Measurements from ENCODE around the gene DBNDD2. TPM values are rescaled to one million over a fixed set of nuclear protein-coding genes. Genes with fewer than 3 reads are reported as not detected.
A peak's percentile ranks its signal among the peaks of the same experiment; 100 is the strongest.

The DBNDD2 gene
- total and polyA plus RNA-seq, 4 donors = 11.7 to 75.4 (median 57.8) TPM

DNA sequence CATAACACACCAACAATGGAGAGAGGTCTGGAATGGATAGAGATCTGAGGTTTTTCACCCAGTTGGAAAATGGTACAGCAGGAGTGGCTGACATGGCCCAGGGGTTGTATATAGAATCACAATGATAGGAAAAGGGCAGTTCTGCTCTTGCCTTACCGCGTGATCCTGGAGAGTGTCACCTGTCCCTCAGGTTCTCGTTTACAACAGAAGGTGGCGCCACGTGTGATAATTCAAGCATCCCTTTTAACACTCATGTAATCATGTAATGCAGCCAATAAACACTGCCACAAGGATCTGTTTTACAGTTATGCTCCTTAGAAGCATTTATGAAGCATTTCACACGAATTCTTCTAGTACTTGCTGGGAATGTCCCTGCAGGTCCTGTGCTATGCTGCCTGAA is 48.5 kb downstream of the DBNDD2 start:
- WGBS, 2 donors = 22 to 25% methylated on average over 6 of the region's 6 CpGs
- H3K27ac ChIP-seq (ENCODE audit: low read depth in 1 of 2, low read length in 1 of 2) = no peak overlapping the region
- no peaks in the 10 kb centered on the region for H3K27me3 ChIP-seq (ENCODE audit: control insufficient read depth in 3 of 3, insufficient read depth in 3 of 3, low read length in 2 of 3)
- ATAC-seq (ENCODE audit: insufficient read depth, low FRiP score) (no peak), DNase-seq (peak in 2 of 3 donors; percentile 18 to 19)
- no peaks in the 10 kb centered on the region for H3K9me3 ChIP-seq (ENCODE audit: control insufficient read depth in 4 of 4, insufficient read depth in 3 of 4, low read length in 3 of 4)
- TF ChIP-seq, protein P1, sequence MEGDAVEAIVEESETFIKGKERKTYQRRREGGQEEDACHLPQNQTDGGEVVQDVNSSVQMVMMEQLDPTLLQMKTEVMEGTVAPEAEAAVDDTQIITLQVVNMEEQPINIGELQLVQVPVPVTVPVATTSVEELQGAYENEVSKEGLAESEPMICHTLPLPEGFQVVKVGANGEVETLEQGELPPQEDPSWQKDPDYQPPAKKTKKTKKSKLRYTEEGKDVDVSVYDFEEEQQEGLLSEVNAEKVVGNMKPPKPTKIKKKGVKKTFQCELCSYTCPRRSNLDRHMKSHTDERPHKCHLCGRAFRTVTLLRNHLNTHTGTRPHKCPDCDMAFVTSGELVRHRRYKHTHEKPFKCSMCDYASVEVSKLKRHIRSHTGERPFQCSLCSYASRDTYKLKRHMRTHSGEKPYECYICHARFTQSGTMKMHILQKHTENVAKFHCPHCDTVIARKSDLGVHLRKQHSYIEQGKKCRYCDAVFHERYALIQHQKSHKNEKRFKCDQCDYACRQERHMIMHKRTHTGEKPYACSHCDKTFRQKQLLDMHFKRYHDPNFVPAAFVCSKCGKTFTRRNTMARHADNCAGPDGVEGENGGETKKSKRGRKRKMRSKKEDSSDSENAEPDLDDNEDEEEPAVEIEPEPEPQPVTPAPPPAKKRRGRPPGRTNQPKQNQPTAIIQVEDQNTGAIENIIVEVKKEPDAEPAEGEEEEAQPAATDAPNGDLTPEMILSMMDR (IDR thresholded peaks at IDR 0.05; ENCODE audit: control extremely low read depth, extremely low read depth) = no peak
- H3K4me3 ChIP-seq = no peak overlapping the region
- H3K4me1 ChIP-seq (ENCODE audit: control insufficient read depth in 5 of 5, insufficient read depth in 5 of 5, low read length in 5 of 5) = no peaks in the 10 kb centered on the region
- H3K9ac ChIP-seq (ENCODE audit: insufficient read depth in 1 of 2, low read length in 2 of 2) = no peak overlapping the region
- no peaks in the 10 kb centered on the region for H3K36me3 ChIP-seq (ENCODE audit: control insufficient read depth in 4 of 4, insufficient read depth in 4 of 4, low read length in 4 of 4)

DNA sequence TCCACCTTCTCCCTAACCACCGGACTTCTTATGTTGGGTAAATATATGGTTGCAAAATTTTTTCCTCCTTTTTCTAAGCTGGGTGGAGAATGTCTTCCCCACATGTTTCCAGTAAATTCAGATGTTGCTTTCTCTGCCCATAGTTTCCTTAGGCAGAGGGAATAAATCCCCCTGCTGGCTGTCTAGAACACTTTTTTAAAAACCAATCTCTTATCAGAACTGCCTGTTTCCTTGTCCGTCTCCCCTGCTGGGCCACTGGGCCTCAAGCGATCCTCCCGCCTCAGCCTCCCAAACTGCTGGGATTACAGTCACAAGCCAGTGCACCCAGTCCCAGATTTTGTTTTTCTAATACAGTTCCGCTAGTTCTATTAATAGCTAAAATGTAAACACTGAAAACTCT is 51.5 kb downstream of the DBNDD2 start:
- DNase-seq (no peak), ATAC-seq (ENCODE audit: insufficient read depth, low FRiP score) (no peak)
- TF ChIP-seq, protein P1 (IDR thresholded peaks at IDR 0.05; ENCODE audit: control extremely low read depth, extremely low read depth) = no peak
- no peaks in the 10 kb centered on the region for H3K4me1 ChIP-seq (ENCODE audit: control insufficient read depth in 5 of 5, insufficient read depth in 5 of 5, low read length in 5 of 5)
- H3K9me3 ChIP-seq (ENCODE audit: control insufficient read depth in 4 of 4, insufficient read depth in 3 of 4, low read length in 3 of 4) = no peaks in the 10 kb centered on the region
- H3K27ac ChIP-seq (ENCODE audit: low read depth in 1 of 2, low read length in 1 of 2) = no peak overlapping the region
- H3K9ac ChIP-seq (ENCODE audit: insufficient read depth in 1 of 2, low read length in 2 of 2) = no peak overlapping the region
- WGBS, 2 donors = 63 to 68% methylated on average over 5 of the region's 5 CpGs
- H3K36me3 ChIP-seq (ENCODE audit: control insufficient read depth in 4 of 4, insufficient read depth in 4 of 4, low read length in 4 of 4) = no peaks in the 10 kb centered on the region
- H3K27me3 ChIP-seq (ENCODE audit: control insufficient read depth in 3 of 3, insufficient read depth in 3 of 3, low read length in 2 of 3) = peaks cover 0 to 5% (median 2%) of the 10 kb centered on the region in 3 donors
- H3K4me3 ChIP-seq = no peak overlapping the region

Small RNA genes lying within 50 kb of the gene (small RNA-seq; reads per million reads assigned to genes)
- not detected for gene MIR6812 (ENCODE audit: low replicate concordance)

Other genes with a start within 250 kb of the DBNDD2 start
- gene PI3, start 233.4 kb upstream of the DBNDD2 start, total RNA-seq = 10 to 100 TPM; 44.9 to 90.4 TPM
- gene PI3, start 233.4 kb upstream of the DBNDD2 start, polyA plus RNA-seq = 100 to 1,000 TPM in 1 of 2 donors, 10 to 100 TPM in 1; 28.0 to 416 TPM
- gene SEMG1, start 201.3 kb upstream of the DBNDD2 start, total RNA-seq = under 1 TPM in 1 of 2 donors, not detected in 1; 0.14 TPM
- not detected for gene SEMG1, start 201.3 kb upstream of the DBNDD2 start, polyA plus RNA-seq
- gene SEMG2, start 186.9 kb upstream of the DBNDD2 start, total RNA-seq = not detected
- not detected for gene SEMG2, start 186.9 kb upstream of the DBNDD2 start, polyA plus RNA-seq
- gene SLPI, start 153.7 kb upstream of the DBNDD2 start, total RNA-seq = 1,000 to 10,000 TPM in 1 of 2 donors, 100 to 1,000 TPM in 1; 451 to 1,312 TPM
- gene SLPI, start 153.7 kb upstream of the DBNDD2 start, polyA plus RNA-seq = 1,000 to 10,000 TPM; 2,300 to 8,409 TPM
- under 1 TPM in 1 of 2 donors, not detected in 1; 0.12 TPM for gene RBPJL, start 101.4 kb upstream of the DBNDD2 start, total RNA-seq
- not detected for gene RBPJL, start 101.4 kb upstream of the DBNDD2 start, polyA plus RNA-seq
- under 1 TPM; 0.46 to 0.49 TPM for gene MATN4, start 100.0 kb upstream of the DBNDD2 start, total RNA-seq
- gene MATN4, start 100.0 kb upstream of the DBNDD2 start, polyA plus RNA-seq = under 1 TPM; 0.14 to 0.24 TPM
- gene SDC4, start 59.9 kb upstream of the DBNDD2 start, total RNA-seq = 100 to 1,000 TPM; 250 to 313 TPM
- 100 to 1,000 TPM; 239 to 258 TPM for gene SDC4, start 59.9 kb upstream of the DBNDD2 start, polyA plus RNA-seq
- 10 to 100 TPM; 21.3 to 45.5 TPM for gene SYS1, start 45.1 kb upstream of the DBNDD2 start, total RNA-seq
- gene SYS1, start 45.1 kb upstream of the DBNDD2 start, polyA plus RNA-seq = 10 to 100 TPM; 24.9 to 57.5 TPM
- not detected for gene TP53TG5, start 30.0 kb upstream of the DBNDD2 start, total RNA-seq
- under 1 TPM; 0.03 to 0.28 TPM for gene TP53TG5, start 30.0 kb upstream of the DBNDD2 start, polyA plus RNA-seq
- 100 to 1,000 TPM in 1 of 2 donors, 10 to 100 TPM in 1; 33.6 to 107 TPM for gene PIGT, start 7.9 kb downstream of the DBNDD2 start, total RNA-seq
- gene PIGT, start 7.9 kb downstream of the DBNDD2 start, polyA plus RNA-seq = 10 to 100 TPM; 71.6 to 73.0 TPM
- 100 to 1,000 TPM in 1 of 2 donors, 10 to 100 TPM in 1; 62.8 to 499 TPM for gene WFDC2, start 61.5 kb downstream of the DBNDD2 start, total RNA-seq
- gene WFDC2, start 61.5 kb downstream of the DBNDD2 start, polyA plus RNA-seq = 1,000 to 10,000 TPM in 1 of 2 donors, 100 to 1,000 TPM in 1; 547 to 1,020 TPM
- gene SPINT3, start 107.3 kb downstream of the DBNDD2 start, total RNA-seq = not detected
- under 1 TPM in 1 of 2 donors, not detected in 1; 0.18 TPM for gene SPINT3, start 107.3 kb downstream of the DBNDD2 start, polyA plus RNA-seq
- gene WFDC6, start 131.2 kb downstream of the DBNDD2 start, total RNA-seq = 1 to 10 TPM in 1 of 2 donors, not detected in 1; 2.3 TPM
- gene WFDC6, start 131.2 kb downstream of the DBNDD2 start, polyA plus RNA-seq = 1 to 10 TPM in 1 of 2 donors, under 1 TPM in 1; 0.24 to 1.0 TPM
- gene EPPIN, start 139.1 kb downstream of the DBNDD2 start, total RNA-seq = 1 to 10 TPM in 1 of 2 donors, under 1 TPM in 1; 0.09 to 1.3 TPM
- under 1 TPM; 0.13 to 0.53 TPM for gene EPPIN, start 139.1 kb downstream of the DBNDD2 start, polyA plus RNA-seq
- gene WFDC8, start 171.0 kb downstream of the DBNDD2 start, total RNA-seq = under 1 TPM in 1 of 2 donors, not detected in 1; 0.26 TPM
- gene WFDC8, start 171.0 kb downstream of the DBNDD2 start, polyA plus RNA-seq = not detected
- gene WFDC10A, start 221.4 kb downstream of the DBNDD2 start, total RNA-seq = not detected
- not detected for gene WFDC10A, start 221.4 kb downstream of the DBNDD2 start, polyA plus RNA-seq
- not detected for gene WFDC9, start 223.0 kb downstream of the DBNDD2 start, total RNA-seq
- not detected for gene WFDC9, start 223.0 kb downstream of the DBNDD2 start, polyA plus RNA-seq